Hair follicle dermal papilla cell (primary cell): ENCODE data around the gene POM121. TPM values are rescaled to one million over a fixed set of nuclear protein-coding genes. Genes with fewer than 3 reads are reported as not detected.

Experiments used
- small RNA-seq: library from RNA; depleted of rRNA; stranded (forward); fragments of <200 nt; gene quantifications from one replicate; pipeline ENCODE3, GENCODE V24; 2012
- total RNA-seq: library from RNA; depleted of rRNA; stranded (reverse); fragments of >200 nt; gene quantifications from 2 replicates; pipeline ENCODE4 v1.2.3, GENCODE V29; 2012

Gene POM121
- 7.1 and 8.0 TPM in 2 replicates for total RNA-seq

DNA sequence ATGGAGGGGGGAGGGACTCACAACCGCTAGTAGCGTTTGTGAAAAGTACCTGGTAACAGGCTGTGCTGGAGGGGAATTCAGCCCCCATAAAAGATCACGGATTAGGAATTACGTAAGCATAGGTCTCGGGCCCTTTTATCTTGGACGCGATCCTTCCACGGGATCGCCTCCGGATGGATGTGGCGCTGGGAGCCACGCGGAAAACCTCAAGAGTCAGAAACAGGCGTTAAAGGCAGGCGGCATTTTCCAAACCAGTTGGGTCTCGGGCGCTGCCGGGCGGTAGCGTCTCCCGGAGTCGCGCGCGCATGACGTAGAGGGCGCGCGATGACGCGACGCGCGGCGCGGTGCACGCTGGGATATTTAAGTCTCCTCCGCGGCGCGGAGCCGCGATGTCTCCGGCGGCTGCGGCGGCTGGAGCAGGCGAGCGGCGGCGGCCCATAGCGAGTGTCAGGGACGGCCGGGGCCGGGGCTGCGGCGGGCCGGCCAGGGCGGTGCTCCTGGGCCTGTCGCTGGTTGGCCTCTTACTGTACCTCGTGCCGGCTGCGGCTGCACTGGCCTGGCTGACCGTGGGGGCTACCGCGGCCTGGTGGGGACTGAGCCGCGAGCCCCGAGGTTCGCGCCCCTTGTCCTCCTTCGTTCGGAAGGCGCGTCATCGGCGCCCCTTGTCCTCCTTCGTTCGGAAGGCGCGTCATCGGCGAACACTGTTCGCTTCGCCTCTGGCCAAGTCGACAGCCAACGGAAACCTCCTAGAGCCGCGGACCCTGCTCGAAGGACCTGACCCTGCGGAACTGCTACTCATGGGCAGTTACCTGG lies at the start of gene POM121:
POM121 (plus strand) TSS at position 363 of the 813 bp plus-strand sequence; CDS start at position 390, 27 bp downstream.

DNA sequence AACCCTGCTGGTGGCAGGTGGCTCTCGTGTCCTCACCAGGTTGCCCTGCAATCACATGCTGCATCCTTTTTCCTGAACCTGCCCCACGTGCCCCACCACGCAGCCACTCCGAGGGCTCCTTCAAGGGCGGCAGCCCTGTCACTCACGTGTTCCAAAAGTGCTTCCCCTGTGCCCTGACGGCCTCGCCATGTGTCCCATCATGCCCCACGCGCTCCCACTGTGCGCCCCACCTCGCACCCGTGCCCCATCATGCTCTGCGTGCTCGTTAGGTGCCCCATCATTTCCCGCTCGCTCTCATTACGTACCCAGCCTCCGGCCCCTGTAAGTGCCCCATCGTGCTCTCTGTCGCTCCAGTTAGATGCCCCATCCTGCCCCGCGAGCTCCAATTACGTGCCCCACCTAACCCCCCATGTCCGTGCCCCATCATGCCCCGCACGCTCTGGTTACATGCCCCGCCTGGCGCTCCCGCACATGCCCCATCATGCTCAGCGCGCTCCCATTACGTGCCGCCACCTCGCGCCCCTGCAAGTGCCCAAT lies 44.2 kb downstream of the POM121 start, which contains the start of gene TRIM74:
TRIM74 (minus strand) TSS at position 487 of the 537 bp plus-strand sequence. CDS start 3,309 bp downstream, outside the sequence.

Small RNAs within 50 kb of the gene (small RNA-seq; reads per million reads assigned to genes)
- gene RF00019, result not detected

Other genes starting within 250 kb of the POM121 start
- gene TYW1B, start 96.9 kb upstream of the POM121 start, total RNA-seq, result 3.4 and 6.5 TPM in 2 replicates
- gene TRIM74, start 44.4 kb downstream of the POM121 start, total RNA-seq, result 0.12 TPM in 1 of 2 replicates, not detected in the other
- not detected in 2 replicates for gene SPDYE8, start 104.7 kb downstream of the POM121 start, total RNA-seq
- not detected in 2 replicates for gene SPDYE11, start 132.8 kb downstream of the POM121 start, total RNA-seq
- not detected in 2 replicates for gene SPDYE9, start 160.9 kb downstream of the POM121 start, total RNA-seq